ENCODE results near the gene HTRA3.

HTRA3 gene

GRCh38 chr4:8265171-8265929, 4.2 kb upstream of the HTRA3 start:
- TF ChIP-seq, protein P1, sequence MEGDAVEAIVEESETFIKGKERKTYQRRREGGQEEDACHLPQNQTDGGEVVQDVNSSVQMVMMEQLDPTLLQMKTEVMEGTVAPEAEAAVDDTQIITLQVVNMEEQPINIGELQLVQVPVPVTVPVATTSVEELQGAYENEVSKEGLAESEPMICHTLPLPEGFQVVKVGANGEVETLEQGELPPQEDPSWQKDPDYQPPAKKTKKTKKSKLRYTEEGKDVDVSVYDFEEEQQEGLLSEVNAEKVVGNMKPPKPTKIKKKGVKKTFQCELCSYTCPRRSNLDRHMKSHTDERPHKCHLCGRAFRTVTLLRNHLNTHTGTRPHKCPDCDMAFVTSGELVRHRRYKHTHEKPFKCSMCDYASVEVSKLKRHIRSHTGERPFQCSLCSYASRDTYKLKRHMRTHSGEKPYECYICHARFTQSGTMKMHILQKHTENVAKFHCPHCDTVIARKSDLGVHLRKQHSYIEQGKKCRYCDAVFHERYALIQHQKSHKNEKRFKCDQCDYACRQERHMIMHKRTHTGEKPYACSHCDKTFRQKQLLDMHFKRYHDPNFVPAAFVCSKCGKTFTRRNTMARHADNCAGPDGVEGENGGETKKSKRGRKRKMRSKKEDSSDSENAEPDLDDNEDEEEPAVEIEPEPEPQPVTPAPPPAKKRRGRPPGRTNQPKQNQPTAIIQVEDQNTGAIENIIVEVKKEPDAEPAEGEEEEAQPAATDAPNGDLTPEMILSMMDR (IDR thresholded peaks at IDR 0.05; ENCODE audit: low read depth, low read length): no peak
- DNase-seq (ENCODE audit: extremely low read depth, low read depth): no peak

GRCh38 chr4:8266088-8266487, 3.5 kb upstream of the HTRA3 start:
- TF ChIP-seq, protein P1 (IDR thresholded peaks at IDR 0.05; ENCODE audit: low read depth, low read length): no peak
- no peak for DNase-seq (ENCODE audit: extremely low read depth, low read depth)

DNA sequence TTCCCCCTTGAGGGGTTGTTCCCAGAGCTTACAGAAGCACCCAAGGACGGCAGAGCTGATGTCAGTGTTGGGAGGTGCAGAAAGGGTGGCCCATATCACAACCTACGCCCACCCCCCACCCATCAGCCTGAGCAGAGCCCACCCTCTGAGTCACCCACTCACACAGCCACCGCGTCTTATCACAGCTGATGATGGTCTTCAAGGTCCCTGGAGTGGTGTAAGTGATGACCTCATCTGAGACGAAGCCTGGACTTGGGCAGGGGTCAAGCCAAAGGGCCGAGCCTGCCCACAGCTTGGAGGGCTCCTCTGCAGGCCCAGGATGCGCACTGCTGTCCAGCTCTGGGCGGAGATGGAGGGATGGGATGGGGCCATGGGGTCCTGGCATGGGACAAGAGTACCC, 3.0 kb upstream of the HTRA3 start:
- no peak for DNase-seq (ENCODE audit: extremely low read depth, low read depth)
- TF ChIP-seq, protein P1 (IDR thresholded peaks at IDR 0.05; ENCODE audit: low read depth, low read length): no peak

DNA sequence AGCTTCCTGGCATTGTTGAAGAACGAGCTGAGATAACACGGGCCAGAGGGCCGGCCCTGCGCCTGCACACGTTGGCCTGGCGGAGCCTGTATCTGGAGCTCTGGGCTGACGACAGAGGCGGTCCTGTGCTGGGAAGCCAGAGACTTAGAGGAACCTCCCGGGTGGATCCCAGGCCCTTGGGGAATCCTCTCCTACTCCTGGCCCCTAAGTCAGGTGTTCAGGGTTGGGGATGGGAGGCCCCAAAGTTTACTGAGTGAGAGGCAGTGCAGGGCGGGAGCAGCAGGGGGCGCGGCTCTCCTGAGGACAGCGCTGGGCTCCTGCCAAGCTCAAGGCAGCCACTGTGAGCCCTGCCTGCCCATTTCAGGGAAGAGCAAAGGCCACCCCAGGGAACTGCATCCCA, 2.5 kb upstream of the HTRA3 start:
- DNase-seq (ENCODE audit: extremely low read depth, low read depth): no peak

DNA sequence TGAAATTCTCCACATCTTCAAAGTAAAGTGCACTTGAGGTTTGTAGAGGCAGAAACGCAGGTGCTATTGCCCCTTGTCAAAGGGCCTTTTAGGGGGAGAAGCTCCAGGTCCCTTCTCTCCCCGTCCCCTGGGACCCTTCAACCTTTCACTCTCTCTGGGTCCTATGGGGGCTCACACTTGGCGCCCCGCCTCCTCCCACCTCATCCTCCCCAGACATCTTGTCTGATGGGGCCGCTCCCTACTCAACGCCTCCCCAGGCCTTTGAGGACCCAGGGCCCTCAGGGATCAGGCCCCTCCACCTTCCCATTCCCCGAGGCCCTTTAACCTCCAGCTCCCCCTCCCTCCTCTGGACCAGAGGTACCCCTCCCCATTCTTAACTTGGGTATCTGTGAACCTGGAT, 1.3 kb upstream of the HTRA3 start:
- no peak for DNase-seq (ENCODE audit: extremely low read depth, low read depth)
- TF ChIP-seq, protein P1 (IDR thresholded peaks at IDR 0.05; ENCODE audit: low read depth, low read length): no peak

More for the DNA sequence above, 2.5 kb upstream of the HTRA3 start:
- TF ChIP-seq, protein P1 (IDR thresholded peaks at IDR 0.05; ENCODE audit: low read depth, low read length): peak; percentile 63

DNA sequence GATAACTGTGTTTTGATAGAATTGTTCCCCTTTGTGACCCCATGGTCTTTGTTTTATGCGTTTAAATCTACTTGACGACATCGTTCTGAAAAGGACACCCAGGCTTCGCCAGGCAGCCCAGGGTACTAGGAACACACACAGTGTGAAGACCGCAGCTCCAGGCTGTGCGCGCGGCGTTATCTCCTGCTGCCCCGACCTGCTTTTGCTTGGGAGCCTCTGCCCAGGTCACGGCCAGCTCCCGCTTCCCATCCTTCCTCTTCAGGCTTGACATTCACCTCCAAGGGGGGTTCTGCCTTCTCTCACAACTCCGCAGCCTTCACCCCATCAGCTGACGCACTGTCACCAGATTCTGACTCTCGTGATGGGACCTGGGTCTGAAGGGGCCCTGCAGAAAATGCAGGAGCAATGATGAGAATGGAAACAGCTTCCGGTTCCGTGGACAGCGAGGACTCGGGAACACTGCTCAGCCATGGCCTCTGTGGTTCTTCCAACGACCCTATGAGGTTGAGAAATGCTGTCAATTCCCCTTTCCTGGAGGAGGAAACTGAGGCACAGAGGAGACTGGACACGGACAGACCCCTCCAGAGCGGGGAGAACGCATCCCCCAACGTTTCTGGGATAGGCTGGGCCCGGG, 536 bp upstream of the HTRA3 start:
- TF ChIP-seq, protein P1 (IDR thresholded peaks at IDR 0.05; ENCODE audit: low read depth, low read length): no peak
- no peak for DNase-seq (ENCODE audit: extremely low read depth, low read depth)

DNA sequence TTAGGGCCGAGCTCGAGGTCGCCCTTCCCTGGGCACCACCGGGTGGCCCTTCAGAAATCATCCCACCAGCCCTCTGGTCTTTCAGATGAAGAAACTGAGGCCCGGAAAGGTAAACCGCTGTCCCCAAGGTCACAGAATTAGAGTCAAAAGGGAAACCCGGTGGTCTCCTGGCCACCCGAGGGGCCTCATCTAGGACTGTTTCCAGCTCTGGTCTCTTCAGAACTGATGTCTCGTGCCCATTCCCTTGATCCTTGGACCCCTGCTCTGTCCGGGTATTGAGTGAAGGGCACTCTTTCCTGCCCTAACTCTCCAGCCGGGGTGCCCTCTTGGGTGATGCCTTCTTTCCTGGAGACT, 841 bp downstream of the HTRA3 start:
- no peak for DNase-seq (ENCODE audit: extremely low read depth, low read depth)
- TF ChIP-seq, protein P1 (IDR thresholded peaks at IDR 0.05; ENCODE audit: low read depth, low read length): no peak
